Cardiac muscle cell (in vitro differentiated cells and primary cell): ENCODE data around the gene LRRC31. TPM values are rescaled to one million over a fixed set of nuclear protein-coding genes. Genes with fewer than 3 reads are reported as not detected.
A peak's percentile ranks its signal among the peaks of the same experiment; 100 is the strongest.

Experiments
- DNase-seq, 2 donors: peaks; one replicate each; pipeline versions ENCODE4 v3.0.0 to v3.0.0-alpha.2; 2010 to 2017; ENCODE audit warnings: low read depth in 1 of 2, low spot score in 1 of 2
- H3K27ac ChIP-seq: fragments of 200-600 bp; sonication (generic); 2 replicates; pipeline ENCODE4 v1.5.1; 2016
- H3K27me3 ChIP-seq: fragments of 200-600 bp; sonication (generic); 2 replicates; pipeline ENCODE4 v1.6.0; 2016; ENCODE audit warnings: control low read depth
- H3K36me3 ChIP-seq: fragments of 200-600 bp; sonication (generic); 2 replicates; pipeline ENCODE4 v1.5.1; 2016; ENCODE audit warnings: control low read depth
- H3K4me1 ChIP-seq: fragments of 200-600 bp; sonication (generic); 2 replicates; pipeline ENCODE4 v1.8.1; 2017; ENCODE audit warnings: low read depth, mild to moderate bottlenecking, mixed run types
- H3K4me3 ChIP-seq: fragments of 200-600 bp; sonication (generic); 2 replicates; pipeline ENCODE4 v1.5.1; 2016; ENCODE audit warnings: mild to moderate bottlenecking
- H3K9me3 ChIP-seq: fragments of 200-600 bp; sonication (generic); 2 replicates; pipeline ENCODE4 v1.5.1; 2017; ENCODE audit warnings: low read depth, mild to moderate bottlenecking, control low read depth
- CTCF ChIP-seq: IDR thresholded peaks from 2 replicates; pipeline ENCODE4 v1.5.1; 2012; ENCODE audit warnings: low read depth, mild to moderate bottlenecking, low read length
- polyA plus RNA-seq: library from polyadenylated mRNA; unstranded; fragments of >200 nt; fragmentation: Nextera tagmentation; extraction: Ambion mirVana; gene quantifications from 2 replicates; pipeline ENCODE4 v1.2.1, GENCODE V29; 2016
- total RNA-seq: library from RNA; depleted of rRNA; stranded (reverse); fragments of >200 nt; gene quantifications from 2 replicates; pipeline ENCODE4 v1.2.3, GENCODE V29; 2016

Gene LRRC31
- total and polyA plus RNA-seq, 2 experiments from 2014 or later: not detected

DNA sequence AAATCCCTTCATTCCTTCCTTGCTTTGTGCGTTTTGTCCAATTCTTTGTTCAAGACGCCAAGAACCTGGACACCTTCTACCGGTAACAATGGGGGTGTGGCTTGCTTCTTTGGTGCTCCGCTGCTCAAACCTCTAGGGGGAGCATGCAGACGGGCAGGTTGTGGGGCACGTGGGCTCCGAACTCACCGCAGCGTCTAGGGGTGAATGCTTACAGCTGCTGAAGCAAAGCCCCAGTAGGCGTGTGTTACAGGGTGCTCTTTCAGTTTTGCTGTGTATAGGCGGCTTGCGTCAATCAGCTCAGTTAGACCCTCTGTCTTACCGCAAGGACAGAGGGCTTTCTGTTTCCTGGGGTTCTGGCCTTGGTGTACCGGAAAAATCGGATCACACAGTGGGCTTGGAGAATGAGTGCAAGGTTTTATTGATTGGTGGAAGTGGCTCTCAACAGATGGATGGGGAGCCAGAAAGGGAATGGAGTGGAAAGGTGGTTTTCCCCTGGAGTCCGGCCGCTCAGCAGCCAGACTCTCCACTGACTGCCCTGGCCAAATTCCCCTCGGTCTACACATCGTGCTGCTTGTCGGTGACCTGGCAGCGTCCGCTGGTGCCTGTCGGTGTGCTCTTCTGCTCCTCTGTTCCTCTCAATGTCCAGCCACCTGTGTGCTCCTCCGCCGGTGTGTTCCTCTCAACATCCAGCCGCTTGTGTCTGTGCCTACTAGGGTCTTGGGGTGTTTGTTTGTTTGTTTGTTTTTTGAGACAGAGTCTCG is 55.8 kb downstream of the LRRC31 start:
- DNase-seq: peak in 1 of 2 donors; percentile 53
- Histone ChIP-seq H3K9me3 (no peaks in the 10 kb centered on the region), H3K27me3 (no peaks in the 10 kb centered on the region), H3K4me3 (no peak overlapping the region), H3K4me1 (peaks cover 11% of the 10 kb centered on the region), H3K36me3 (no peaks in the 10 kb centered on the region), H3K27ac (no peak overlapping the region)
- peak; percentile 47 for TF ChIP-seq CTCF

DNA sequence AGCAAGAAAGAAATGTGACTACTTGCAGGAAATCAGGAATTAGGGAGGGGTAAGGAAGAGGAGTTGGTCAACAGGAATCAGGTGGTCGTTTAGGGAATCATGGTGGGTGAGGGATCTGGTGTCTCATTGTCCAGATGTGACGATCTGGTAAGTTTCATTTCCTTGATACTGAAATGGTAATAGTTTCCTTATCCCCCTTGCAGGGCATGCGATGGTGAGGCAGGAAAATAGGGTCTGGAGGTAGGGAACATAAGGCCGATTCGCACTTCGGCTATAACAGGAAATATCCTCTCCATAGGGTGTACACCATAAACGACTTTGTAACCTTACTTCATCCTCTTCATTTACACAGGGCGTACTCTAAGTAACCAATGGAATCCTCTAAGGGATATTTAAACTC is 56.5 kb downstream of the LRRC31 start:
- no peak for DNase-seq
- no peak overlapping the region for H3K4me3 ChIP-seq
- H3K4me1 ChIP-seq: peaks cover 13% of the 10 kb centered on the region
- TF ChIP-seq CTCF: no peak
- H3K27me3 ChIP-seq: no peaks in the 10 kb centered on the region
- no peak overlapping the region for H3K27ac ChIP-seq
- H3K9me3 ChIP-seq: no peaks in the 10 kb centered on the region
- H3K36me3 ChIP-seq: no peaks in the 10 kb centered on the region

GRCh38 chr3:169812332-169813235 is 57.2 kb downstream of the LRRC31 start, which contains the start of the genes LRRC34 and LRRIQ4:
Gene LRRC34 (minus strand): TSS chr3:169812904. CDS start chr3:169812548, 356 bp downstream.
Gene LRRIQ4 (plus strand): TSS chr3:169812870. CDS start chr3:169821922, 9,052 bp downstream.
- Histone ChIP-seq H3K9me3 (no peaks in the 10 kb centered on the region), H3K4me3 (peak within 1 kb of the TSS; percentile 32), H3K27me3 (no peaks in the 10 kb centered on the region), H3K4me1 (peaks cover 13% of the 10 kb centered on the region), H3K36me3 (no peaks in the 10 kb centered on the region), H3K27ac (peak within 1 kb of the TSS; percentile 66)
- TF ChIP-seq CTCF: peak; percentile 6
- peak; percentile 85 to 89 for DNase-seq

DNA sequence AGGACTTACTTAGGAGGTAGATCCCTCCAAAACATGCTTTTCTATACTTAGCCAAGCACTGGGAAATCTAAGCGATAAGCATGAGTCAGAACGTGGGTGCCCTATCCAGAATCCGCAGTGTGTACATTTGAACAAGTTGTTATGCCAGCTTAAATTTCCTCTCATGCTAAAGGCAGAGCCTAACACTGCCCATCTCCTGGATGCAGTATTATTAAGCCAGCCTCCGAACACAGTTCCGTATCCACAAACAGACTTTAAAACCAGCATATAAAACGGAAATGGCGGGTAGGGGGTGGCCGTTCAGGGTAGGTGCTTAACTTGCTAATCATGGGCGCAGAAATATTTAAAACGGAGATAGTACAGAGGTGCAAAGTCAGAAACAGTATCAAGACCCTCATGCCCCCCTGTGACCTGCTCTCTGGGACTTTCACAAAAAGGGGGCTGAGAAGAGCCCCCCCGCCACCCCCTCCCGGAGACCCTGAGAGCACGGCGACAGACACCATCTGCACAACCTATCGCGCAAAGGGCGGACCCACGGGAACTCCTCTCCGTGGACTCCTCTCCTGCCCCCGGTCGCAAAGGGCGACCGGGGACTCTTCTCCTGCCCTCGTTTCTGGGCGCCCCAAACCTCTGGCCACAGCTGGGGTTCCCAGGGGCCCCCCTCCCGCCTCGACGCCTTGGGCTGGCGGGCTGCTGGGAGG is 58.0 kb downstream of the LRRC31 start:
- H3K9me3 ChIP-seq: no peaks in the 10 kb centered on the region
- TF ChIP-seq CTCF: no peak
- peak; percentile 32 to 81 for DNase-seq

GRCh38 chr3:169809230-169809795 is 60.4 kb downstream of the LRRC31 start:
- Histone ChIP-seq H3K4me3 (no peak overlapping the region), H3K9me3 (no peaks in the 10 kb centered on the region), H3K27ac (peak overlapping the region; percentile 64), H3K4me1 (peaks cover 13% of the 10 kb centered on the region), H3K36me3 (no peaks in the 10 kb centered on the region), H3K27me3 (no peaks in the 10 kb centered on the region)
- no peak for TF ChIP-seq CTCF
- no peak for DNase-seq

More for the DNA sequence above, 58.0 kb downstream of the LRRC31 start:
- H3K4me3 ChIP-seq: peak overlapping the region; percentile 32
- H3K27ac ChIP-seq: peak overlapping the region; percentile 66
- peaks cover 13% of the 10 kb centered on the region for H3K4me1 ChIP-seq
- H3K36me3 ChIP-seq: no peaks in the 10 kb centered on the region
- H3K27me3 ChIP-seq: no peaks in the 10 kb centered on the region
